ENCODE measurements around the gene NOMO2.
"Not testable (repeated sequence)": the region's sequence is repeated elsewhere in the genome, so short reads cannot be mapped to it uniquely, and the experiment has no call there.

DNA sequence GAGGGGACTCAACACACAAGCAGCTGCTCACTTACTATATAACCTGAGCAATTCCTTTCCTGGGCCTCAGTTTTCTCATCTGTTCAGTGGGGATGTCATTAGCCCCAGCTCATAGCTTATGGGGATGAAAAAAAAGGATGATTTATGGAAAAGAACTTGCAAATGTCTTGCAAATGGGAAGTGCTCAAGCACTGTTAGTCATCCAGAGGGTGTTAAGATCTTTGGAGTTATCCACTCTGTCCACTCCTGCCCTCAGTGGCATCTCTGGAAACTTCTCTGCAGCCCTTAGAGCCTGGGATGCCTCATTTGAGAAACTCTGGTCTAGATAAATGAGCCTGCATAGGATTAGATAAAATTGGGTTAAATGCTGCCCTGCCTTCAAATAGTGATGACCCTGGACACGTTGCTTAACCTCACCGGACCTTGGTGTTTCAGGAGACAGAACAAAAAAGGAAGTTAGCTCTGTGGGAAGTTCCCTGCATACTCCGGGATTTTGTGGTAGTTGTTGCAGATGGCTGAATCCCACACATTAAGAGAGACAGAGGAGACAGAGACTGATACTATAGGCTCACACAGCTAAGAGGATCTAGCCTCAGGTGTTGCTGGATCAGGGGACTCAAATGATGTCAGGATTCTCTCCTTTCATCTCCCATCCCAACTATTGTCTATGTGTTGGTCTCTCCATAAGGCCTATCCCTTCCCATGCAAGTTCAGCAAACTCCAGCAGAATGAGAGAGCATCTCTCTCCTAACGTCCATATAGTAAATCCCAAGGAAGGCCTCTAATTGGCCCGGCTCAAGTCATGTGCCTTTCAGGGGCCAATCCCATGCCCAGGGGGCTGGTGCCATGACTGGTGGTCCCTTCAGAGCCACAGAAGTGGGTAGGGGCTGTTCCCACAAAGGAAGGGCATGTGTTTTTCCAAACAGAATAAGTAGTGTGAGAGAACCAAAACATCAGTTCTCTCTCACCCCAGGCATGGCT lies 25.0 kb upstream of the NOMO2 start:
- TF ChIP-seq, protein P1, sequence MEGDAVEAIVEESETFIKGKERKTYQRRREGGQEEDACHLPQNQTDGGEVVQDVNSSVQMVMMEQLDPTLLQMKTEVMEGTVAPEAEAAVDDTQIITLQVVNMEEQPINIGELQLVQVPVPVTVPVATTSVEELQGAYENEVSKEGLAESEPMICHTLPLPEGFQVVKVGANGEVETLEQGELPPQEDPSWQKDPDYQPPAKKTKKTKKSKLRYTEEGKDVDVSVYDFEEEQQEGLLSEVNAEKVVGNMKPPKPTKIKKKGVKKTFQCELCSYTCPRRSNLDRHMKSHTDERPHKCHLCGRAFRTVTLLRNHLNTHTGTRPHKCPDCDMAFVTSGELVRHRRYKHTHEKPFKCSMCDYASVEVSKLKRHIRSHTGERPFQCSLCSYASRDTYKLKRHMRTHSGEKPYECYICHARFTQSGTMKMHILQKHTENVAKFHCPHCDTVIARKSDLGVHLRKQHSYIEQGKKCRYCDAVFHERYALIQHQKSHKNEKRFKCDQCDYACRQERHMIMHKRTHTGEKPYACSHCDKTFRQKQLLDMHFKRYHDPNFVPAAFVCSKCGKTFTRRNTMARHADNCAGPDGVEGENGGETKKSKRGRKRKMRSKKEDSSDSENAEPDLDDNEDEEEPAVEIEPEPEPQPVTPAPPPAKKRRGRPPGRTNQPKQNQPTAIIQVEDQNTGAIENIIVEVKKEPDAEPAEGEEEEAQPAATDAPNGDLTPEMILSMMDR (IDR thresholded peaks at IDR 0.05), result not testable (repeated sequence)
- not testable (repeated sequence) for TF ChIP-seq POLR2A (IDR thresholded peaks at IDR 0.05)
